ENCODE measurements around the gene PPP2R5C.

PPP2R5C gene

DNA sequence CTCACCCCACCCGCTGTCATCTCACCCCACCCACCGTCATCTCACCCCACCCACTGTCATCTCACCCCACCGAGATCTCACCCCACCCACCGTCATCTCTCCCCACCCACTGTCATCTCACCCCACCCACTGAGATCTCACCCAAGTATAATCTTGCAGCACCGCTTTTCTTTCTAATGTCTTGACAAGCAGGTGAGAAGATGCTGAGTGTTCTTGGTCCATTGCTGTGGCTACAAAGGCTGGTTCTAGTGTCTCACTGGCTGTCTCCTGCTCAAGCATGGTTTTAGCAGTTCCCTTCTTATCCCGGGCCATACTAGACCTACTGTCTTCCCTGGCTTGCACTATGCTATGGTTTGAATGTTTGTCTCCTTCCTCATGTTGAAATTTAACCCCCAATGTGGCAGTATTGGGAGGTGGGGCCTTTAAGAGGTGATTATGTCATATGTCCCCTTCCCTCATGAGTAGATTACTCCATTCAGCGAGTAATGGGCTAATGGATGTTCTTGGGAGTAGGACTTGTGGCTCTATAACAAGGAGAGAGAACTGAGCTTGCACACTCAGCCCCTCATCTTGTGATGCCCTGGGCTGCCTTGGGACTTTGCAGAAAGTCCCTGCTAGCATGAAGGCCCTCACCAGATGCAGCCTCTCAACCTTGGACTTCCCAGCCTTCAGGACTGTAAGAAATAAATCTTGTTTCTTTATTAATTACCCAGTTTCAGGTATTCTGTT lies 47.7 kb upstream of the PPP2R5C start:
- H3K4me1 ChIP-seq (ENCODE audit: control insufficient read depth, low read length): no peaks in the 10 kb centered on the region
- H3K9me2 ChIP-seq (replicated peaks; ENCODE audit: control insufficient read depth, low read length): no peaks in the 10 kb centered on the region

DNA sequence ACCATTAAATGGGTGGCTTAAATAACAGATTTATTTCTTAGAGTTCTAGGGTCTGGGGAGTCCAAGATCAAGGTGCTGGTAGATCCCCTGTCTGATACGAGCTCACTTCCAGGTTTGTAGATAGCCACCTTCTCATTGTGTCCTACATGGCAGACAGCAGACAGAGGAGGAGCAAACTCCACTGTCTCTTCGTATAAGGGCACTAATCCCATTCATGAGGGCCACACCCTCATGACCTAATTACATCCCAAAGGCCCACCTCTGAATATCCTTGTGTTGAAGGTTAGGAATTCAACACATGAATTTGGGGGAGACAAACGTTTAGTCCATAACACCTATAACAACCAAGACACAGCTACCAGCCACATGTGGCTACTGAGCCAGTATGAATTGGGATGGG lies 47.1 kb upstream of the PPP2R5C start:
- no peaks in the 10 kb centered on the region for H3F3A ChIP-seq (ENCODE audit: control insufficient read depth, insufficient read depth)
- H3K27me3 ChIP-seq (ENCODE audit: control insufficient read depth, low read length): no peaks in the 10 kb centered on the region
- H3K9me2 ChIP-seq (replicated peaks; ENCODE audit: control insufficient read depth, low read length): no peaks in the 10 kb centered on the region
- TF ChIP-seq, protein P1, sequence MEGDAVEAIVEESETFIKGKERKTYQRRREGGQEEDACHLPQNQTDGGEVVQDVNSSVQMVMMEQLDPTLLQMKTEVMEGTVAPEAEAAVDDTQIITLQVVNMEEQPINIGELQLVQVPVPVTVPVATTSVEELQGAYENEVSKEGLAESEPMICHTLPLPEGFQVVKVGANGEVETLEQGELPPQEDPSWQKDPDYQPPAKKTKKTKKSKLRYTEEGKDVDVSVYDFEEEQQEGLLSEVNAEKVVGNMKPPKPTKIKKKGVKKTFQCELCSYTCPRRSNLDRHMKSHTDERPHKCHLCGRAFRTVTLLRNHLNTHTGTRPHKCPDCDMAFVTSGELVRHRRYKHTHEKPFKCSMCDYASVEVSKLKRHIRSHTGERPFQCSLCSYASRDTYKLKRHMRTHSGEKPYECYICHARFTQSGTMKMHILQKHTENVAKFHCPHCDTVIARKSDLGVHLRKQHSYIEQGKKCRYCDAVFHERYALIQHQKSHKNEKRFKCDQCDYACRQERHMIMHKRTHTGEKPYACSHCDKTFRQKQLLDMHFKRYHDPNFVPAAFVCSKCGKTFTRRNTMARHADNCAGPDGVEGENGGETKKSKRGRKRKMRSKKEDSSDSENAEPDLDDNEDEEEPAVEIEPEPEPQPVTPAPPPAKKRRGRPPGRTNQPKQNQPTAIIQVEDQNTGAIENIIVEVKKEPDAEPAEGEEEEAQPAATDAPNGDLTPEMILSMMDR (IDR thresholded peaks at IDR 0.05; ENCODE audit: low read depth, low read length, poor library complexity, severe bottlenecking): no peak
- no peak for TF ChIP-seq EZH2phosphoT487 (IDR thresholded peaks at IDR 0.05; ENCODE audit: borderline replicate concordance, low read length)
- no peak overlapping the region for H3K27ac ChIP-seq (ENCODE audit: low read depth, low read length)
- H3K4me1 ChIP-seq (ENCODE audit: control insufficient read depth, low read length): no peaks in the 10 kb centered on the region
- H3K4me3 ChIP-seq (ENCODE audit: low read length): no peak overlapping the region
- H3K36me3 ChIP-seq (ENCODE audit: control insufficient read depth, low read length): no peaks in the 10 kb centered on the region
- H3K9me3 ChIP-seq (ENCODE audit: control insufficient read depth, insufficient read depth, low read length): no peaks in the 10 kb centered on the region
- H4K20me1 ChIP-seq (ENCODE audit: control insufficient read depth, insufficient read depth, low read depth, low read length): no peaks in the 10 kb centered on the region
- H3K4me2 ChIP-seq (ENCODE audit: low read length): no peak overlapping the region
- no peaks in the 10 kb centered on the region for H3K79me2 ChIP-seq (ENCODE audit: control insufficient read depth, low read length)

More for the DNA sequence above, 47.7 kb upstream of the PPP2R5C start:
- Histone ChIP-seq H3F3A (ENCODE audit: control insufficient read depth, insufficient read depth) (no peaks in the 10 kb centered on the region), H3K9me3 (ENCODE audit: control insufficient read depth, insufficient read depth, low read length) (no peaks in the 10 kb centered on the region), H3K36me3 (ENCODE audit: control insufficient read depth, low read length) (no peaks in the 10 kb centered on the region), H3K79me2 (ENCODE audit: control insufficient read depth, low read length) (no peaks in the 10 kb centered on the region), H3K4me2 (ENCODE audit: low read length) (no peak overlapping the region), H3K4me3 (ENCODE audit: low read length) (no peak overlapping the region), H4K20me1 (ENCODE audit: control insufficient read depth, insufficient read depth, low read depth, low read length) (no peaks in the 10 kb centered on the region), H3K27me3 (ENCODE audit: control insufficient read depth, low read length) (no peaks in the 10 kb centered on the region), H3K27ac (ENCODE audit: low read depth, low read length) (no peak overlapping the region)
- TF ChIP-seq EZH2phosphoT487 (IDR thresholded peaks at IDR 0.05; ENCODE audit: borderline replicate concordance, low read length): no peak
- TF ChIP-seq, protein P1 (IDR thresholded peaks at IDR 0.05; ENCODE audit: low read depth, low read length, poor library complexity, severe bottlenecking): no peak

DNA sequence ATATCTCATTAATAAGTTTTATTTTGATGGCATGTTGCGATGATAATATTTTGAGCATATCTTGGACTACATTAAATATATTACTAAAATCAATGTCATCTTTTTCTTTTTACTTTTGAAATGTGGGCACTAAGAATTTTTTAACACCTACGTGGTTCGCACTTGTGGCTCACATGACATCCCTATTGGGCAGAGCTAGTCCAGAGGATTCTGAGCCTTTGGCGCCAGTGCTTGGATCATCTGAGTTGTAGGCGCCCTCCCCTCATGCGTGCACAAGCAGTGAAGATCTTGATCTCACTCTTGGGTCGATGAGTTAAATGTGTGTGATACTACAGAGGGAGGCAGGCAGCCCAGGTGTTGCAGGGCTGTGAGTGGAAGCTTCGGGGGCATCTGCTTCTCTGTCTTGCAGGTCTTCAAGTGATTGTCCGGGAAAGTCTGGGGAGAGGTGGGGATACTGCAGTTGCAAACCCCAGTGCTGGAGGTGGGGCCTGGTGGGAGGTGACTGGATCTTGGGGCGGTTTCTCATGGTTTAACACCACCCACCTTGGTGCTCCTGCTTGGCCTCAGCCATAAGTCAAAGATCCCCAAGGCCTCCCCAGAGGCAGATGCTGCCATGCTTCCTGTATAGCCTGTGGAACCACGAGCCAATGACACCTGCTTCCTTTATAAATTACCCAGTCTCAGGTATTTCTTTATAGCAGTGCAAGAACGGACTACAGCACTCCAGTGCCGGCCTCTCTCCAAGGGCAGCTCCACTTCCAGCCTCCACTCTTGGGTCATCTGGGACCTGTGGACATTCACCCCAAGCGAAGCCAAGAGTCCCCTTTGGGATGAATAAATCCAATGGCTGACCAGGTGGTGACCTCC lies 46.1 kb upstream of the PPP2R5C start:
- Histone ChIP-seq H3K36me3 (ENCODE audit: control insufficient read depth, low read length) (no peaks in the 10 kb centered on the region), H3K27ac (ENCODE audit: low read depth, low read length) (no peak overlapping the region), H3K4me1 (ENCODE audit: control insufficient read depth, low read length) (no peaks in the 10 kb centered on the region), H3K9me3 (ENCODE audit: control insufficient read depth, insufficient read depth, low read length) (no peaks in the 10 kb centered on the region), H3K79me2 (ENCODE audit: control insufficient read depth, low read length) (no peaks in the 10 kb centered on the region), H4K20me1 (ENCODE audit: control insufficient read depth, insufficient read depth, low read depth, low read length) (no peaks in the 10 kb centered on the region), H3F3A (ENCODE audit: control insufficient read depth, insufficient read depth) (no peaks in the 10 kb centered on the region), H3K27me3 (ENCODE audit: control insufficient read depth, low read length) (no peaks in the 10 kb centered on the region), H3K4me3 (ENCODE audit: low read length) (no peak overlapping the region), H3K9me2 (replicated peaks; ENCODE audit: control insufficient read depth, low read length) (no peaks in the 10 kb centered on the region), H3K4me2 (ENCODE audit: low read length) (no peak overlapping the region)
- TF ChIP-seq, protein P1 (IDR thresholded peaks at IDR 0.05; ENCODE audit: low read depth, low read length, poor library complexity, severe bottlenecking): no peak
- TF ChIP-seq EZH2phosphoT487 (IDR thresholded peaks at IDR 0.05; ENCODE audit: borderline replicate concordance, low read length): no peak

Data from DOHH2 (cell line).